ENCODE data around the gene ELFN2. TPM values are rescaled to one million over a fixed set of nuclear protein-coding genes. Genes with fewer than 3 reads are reported as not detected.

The ELFN2 gene
- total and polyA plus RNA-seq, 4 donors = 0.07 to 0.19 (median 0.08) TPM; not detected in 1

- no peak overlapping the region for H3K9ac ChIP-seq (ENCODE audit: low read depth in 1 of 2, low read length in 2 of 2)
- no peaks in the 10 kb centered on the region for H3K36me3 ChIP-seq (ENCODE audit: control insufficient read depth in 4 of 4, insufficient read depth in 3 of 4, low read depth in 1 of 4, low read length in 3 of 4)
- no peak for DNase-seq (ENCODE audit: low spot score)
- H3K27ac ChIP-seq (ENCODE audit: low read depth in 1 of 2, low read length in 2 of 2) = no peak overlapping the region
- no peak overlapping the region for H3K4me3 ChIP-seq (ENCODE audit: low read depth in 1 of 3, low read length in 3 of 3)
- no peaks in the 10 kb centered on the region for H3K9me3 ChIP-seq (ENCODE audit: control insufficient read depth in 4 of 4, low read length in 3 of 4)
- WGBS = 81% methylated on average over 9 of the region's 9 CpGs
- H3K27me3 ChIP-seq (ENCODE audit: control insufficient read depth in 4 of 4, insufficient read depth in 4 of 4, low read length in 3 of 4) = peaks cover 0 to 17% (median 3%) of the 10 kb centered on the region in 4 donors
- TF ChIP-seq RAD21 (IDR thresholded peaks at IDR 0.05) (peak in 1 of 2 donors; percentile 23), RXRA (IDR thresholded peaks at IDR 0.05) (no peak)
- H3K4me1 ChIP-seq (ENCODE audit: control insufficient read depth in 4 of 4, insufficient read depth in 4 of 4, low read length in 3 of 4) = peaks cover 4 to 10% (median 7%) of the 10 kb centered on the region in 4 donors
Observed at GRCh38 chr22:37331856-37332536, 95.3 kb downstream of the ELFN2 start.

- H3K9ac ChIP-seq (ENCODE audit: low read depth in 1 of 2, low read length in 2 of 2) = no peak overlapping the region
- H3K27ac ChIP-seq (ENCODE audit: low read depth in 1 of 2, low read length in 2 of 2) = no peak overlapping the region
- no peak overlapping the region for H3K4me3 ChIP-seq (ENCODE audit: low read depth in 1 of 3, low read length in 3 of 3)
- no peaks in the 10 kb centered on the region for H3K9me3 ChIP-seq (ENCODE audit: control insufficient read depth in 4 of 4, low read length in 3 of 4)
- H3K27me3 ChIP-seq (ENCODE audit: control insufficient read depth in 4 of 4, insufficient read depth in 4 of 4, low read length in 3 of 4) = peaks cover 0 to 17% (median 3%) of the 10 kb centered on the region in 4 donors
- WGBS = 78% methylated on average over 7 of the region's 7 CpGs
- TF ChIP-seq, protein P1, sequence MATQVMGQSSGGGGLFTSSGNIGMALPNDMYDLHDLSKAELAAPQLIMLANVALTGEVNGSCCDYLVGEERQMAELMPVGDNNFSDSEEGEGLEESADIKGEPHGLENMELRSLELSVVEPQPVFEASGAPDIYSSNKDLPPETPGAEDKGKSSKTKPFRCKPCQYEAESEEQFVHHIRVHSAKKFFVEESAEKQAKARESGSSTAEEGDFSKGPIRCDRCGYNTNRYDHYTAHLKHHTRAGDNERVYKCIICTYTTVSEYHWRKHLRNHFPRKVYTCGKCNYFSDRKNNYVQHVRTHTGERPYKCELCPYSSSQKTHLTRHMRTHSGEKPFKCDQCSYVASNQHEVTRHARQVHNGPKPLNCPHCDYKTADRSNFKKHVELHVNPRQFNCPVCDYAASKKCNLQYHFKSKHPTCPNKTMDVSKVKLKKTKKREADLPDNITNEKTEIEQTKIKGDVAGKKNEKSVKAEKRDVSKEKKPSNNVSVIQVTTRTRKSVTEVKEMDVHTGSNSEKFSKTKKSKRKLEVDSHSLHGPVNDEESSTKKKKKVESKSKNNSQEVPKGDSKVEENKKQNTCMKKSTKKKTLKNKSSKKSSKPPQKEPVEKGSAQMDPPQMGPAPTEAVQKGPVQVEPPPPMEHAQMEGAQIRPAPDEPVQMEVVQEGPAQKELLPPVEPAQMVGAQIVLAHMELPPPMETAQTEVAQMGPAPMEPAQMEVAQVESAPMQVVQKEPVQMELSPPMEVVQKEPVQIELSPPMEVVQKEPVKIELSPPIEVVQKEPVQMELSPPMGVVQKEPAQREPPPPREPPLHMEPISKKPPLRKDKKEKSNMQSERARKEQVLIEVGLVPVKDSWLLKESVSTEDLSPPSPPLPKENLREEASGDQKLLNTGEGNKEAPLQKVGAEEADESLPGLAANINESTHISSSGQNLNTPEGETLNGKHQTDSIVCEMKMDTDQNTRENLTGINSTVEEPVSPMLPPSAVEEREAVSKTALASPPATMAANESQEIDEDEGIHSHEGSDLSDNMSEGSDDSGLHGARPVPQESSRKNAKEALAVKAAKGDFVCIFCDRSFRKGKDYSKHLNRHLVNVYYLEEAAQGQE (IDR thresholded peaks at IDR 0.05) = no peak
- TF ChIP-seq JUND (IDR thresholded peaks at IDR 0.05) = no peak
- TF ChIP-seq NR2F2 (IDR thresholded peaks at IDR 0.05) = no peak
- TF ChIP-seq, protein P2, sequence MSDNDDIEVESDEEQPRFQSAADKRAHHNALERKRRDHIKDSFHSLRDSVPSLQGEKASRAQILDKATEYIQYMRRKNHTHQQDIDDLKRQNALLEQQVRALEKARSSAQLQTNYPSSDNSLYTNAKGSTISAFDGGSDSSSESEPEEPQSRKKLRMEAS (IDR thresholded peaks at IDR 0.05) = no peak
- no peak for TF ChIP-seq ZBTB33 (IDR thresholded peaks at IDR 0.05)
- TF ChIP-seq FOXA2 (IDR thresholded peaks at IDR 0.05) = no peak
- TF ChIP-seq HNF4G (IDR thresholded peaks at IDR 0.05) = no peak
- no peak for TF ChIP-seq FOXA1 (IDR thresholded peaks at IDR 0.05)
- no peak for DNase-seq (ENCODE audit: low spot score)
- peaks cover 7 to 17% (median 13%) of the 10 kb centered on the region in 4 donors for H3K4me1 ChIP-seq (ENCODE audit: control insufficient read depth in 4 of 4, insufficient read depth in 4 of 4, low read length in 3 of 4)
- H3K36me3 ChIP-seq (ENCODE audit: control insufficient read depth in 4 of 4, insufficient read depth in 3 of 4, low read depth in 1 of 4, low read length in 3 of 4) = no peaks in the 10 kb centered on the region
Observed at GRCh38 chr22:37331034-37331428, 96.2 kb downstream of the ELFN2 start.

Measured in liver (tissue), 9 donors.